GM18526 (cell line): ENCODE measurements around the gene RNF167.

Source experiments
- POLR2A ChIP-seq: IDR thresholded peaks from 3 replicates; pipeline ENCODE4 v1.6.1; 2011; ENCODE audit not compliant: insufficient read length; ENCODE audit errors: extremely low read depth

RNF167 gene

DNA sequence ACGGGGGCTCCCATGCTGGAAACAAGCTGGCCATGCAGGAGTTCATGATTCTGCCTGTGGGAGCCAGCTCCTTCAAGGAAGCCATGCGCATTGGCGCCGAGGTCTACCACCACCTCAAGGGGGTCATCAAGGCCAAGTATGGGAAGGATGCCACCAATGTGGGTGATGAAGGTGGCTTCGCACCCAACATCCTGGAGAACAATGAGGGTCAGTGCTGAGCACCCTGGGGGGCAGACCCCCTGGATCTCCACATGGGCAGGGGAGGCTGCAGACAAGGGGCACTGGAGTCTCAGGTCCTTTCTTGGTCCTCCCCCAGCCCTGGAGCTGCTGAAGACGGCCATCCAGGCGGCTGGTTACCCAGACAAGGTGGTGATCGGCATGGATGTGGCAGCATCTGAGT lies 15.0 kb downstream of the RNF167 start:
- TF ChIP-seq POLR2A: no peak

DNA sequence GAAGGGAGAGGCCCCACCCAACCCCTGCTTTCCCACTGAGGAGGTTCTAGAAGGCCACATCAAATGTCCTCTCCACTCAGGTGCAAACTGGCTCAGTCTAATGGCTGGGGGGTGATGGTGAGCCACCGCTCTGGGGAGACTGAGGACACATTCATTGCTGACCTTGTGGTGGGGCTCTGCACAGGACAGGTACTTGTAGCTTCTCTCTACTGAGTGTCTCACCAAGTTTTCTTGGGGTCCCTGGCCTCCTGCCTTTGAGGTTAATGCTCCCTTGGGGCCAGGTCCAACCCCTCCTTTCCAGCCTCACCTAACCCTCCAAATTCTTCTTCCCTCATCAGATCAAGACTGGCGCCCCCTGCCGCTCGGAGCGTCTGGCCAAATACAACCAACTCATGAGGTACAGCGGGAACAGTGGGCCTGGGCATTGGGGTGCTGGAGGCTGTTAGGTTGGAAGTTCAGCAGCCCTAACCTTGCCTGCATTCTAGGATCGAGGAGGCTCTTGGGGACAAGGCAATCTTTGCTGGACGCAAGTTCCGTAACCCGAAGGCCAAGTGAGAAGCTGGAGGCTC lies 16.5 kb downstream of the RNF167 start:
- TF ChIP-seq POLR2A: no peak

DNA sequence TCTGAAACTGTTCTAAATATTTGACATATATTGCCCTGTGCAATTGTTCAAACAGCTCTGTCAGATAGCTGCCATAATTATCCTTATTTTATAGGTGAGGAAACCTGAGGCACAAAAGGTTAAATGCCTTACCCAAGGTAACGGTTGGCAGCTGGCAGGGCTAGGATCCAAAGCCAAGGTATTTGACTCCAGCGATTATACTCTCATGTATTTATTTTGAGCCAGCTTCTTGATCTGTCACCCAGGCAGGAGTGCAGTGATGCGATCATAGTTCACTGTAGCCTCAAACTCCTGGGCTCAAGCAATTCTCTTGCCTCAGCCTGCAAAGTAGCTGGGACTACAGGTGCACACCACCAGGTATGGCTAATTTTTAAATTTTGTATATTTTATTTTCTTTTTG lies 18.0 kb downstream of the RNF167 start:
- no peak for TF ChIP-seq POLR2A

DNA sequence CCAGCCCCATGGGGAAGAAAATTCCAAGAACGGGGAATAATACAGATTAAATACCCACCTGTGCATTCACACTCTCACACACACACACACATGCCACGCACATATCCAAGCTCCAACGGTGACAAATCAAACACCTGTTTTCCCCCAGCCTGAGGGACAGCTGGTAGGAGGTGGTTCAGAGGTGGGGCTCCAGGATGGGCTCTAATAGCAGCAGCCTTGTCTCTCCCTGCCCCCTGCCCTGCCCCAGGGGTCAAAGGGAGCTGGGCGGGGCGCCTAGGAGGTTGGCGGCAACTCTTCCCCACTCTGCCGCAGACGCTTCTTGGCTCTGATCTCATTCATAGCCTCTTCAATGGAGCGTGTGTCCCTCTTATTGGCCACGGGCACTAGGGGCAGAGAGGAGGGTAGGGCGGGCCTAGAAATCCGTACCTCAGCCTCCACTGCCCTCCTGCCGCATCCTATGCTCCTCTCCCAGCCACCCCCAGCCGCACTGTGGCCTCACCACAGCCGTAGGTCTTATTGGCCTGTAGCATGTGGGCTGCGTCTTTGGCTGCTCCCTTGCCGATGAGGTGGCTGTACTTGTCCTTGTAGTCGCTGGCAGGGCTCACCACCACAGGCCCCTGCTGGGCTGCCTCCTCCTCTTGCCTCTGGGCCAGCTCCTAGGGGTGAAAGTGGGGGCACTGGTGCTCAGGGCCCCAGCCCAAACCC lies 19.3 kb downstream of the RNF167 start:
- no peak for TF ChIP-seq POLR2A

DNA sequence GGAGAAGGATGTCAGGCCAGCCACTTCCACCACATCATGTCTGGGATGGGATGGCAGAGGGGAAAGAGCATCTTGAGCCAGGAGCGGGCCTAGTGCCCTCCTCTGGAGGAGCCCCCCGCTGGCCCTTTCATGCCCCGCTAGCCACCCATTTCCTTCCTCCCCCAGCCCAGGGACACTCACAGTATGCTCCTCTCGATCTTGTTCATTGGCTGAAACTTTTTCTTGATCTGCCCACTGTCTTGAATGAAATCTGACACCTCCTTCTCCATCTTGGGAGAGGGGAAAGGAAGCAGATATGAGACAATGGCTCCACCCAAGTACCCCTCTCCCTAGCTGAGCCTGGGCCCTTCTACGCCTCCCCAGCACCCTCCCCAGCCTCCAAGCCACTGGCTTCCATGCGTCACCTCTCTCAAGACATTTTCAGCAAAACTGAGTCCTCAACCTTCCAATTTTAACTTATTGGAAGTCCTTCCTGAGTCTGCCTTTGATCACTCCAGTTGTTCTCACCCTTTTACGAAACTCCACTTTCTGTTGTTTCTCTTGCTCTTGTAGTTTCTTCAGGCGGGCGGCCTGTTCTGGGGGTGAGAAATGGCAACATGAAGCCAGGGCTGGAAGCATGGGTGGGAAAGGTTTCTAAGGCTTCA lies 20.3 kb downstream of the RNF167 start:
- no peak for TF ChIP-seq POLR2A

DNA sequence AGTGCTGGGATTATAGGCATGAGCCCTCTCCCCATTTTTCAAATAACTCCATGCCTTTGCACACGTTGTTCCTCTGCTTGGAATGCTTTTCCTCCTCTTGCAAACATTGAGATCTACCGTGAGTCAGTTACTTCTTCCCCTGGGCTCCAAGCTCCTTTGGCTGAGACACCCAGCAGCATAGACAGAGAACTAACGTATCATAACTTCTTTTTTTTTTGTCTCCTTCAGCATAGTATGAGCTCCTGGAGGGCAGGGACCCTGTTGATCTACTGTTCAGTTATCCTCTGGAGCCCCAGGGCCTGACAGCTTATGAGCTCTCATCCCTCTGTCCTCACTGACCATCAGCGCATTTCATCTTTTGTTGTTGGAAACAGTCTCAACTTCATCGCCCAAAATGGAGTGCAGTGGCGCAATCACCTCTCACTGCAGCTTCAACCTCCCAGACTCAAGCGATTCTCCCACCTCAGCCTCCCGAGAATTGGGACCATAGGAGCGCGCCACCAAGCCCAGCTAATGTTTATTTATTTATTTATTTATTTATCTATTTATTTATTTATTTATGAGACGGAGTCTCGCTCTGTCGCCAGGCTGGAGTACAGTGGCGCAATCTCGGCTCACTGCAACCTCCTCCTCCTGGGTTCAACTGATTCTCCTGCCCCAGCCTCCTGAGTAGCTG lies 25.4 kb downstream of the RNF167 start:
- TF ChIP-seq POLR2A: no peak

DNA sequence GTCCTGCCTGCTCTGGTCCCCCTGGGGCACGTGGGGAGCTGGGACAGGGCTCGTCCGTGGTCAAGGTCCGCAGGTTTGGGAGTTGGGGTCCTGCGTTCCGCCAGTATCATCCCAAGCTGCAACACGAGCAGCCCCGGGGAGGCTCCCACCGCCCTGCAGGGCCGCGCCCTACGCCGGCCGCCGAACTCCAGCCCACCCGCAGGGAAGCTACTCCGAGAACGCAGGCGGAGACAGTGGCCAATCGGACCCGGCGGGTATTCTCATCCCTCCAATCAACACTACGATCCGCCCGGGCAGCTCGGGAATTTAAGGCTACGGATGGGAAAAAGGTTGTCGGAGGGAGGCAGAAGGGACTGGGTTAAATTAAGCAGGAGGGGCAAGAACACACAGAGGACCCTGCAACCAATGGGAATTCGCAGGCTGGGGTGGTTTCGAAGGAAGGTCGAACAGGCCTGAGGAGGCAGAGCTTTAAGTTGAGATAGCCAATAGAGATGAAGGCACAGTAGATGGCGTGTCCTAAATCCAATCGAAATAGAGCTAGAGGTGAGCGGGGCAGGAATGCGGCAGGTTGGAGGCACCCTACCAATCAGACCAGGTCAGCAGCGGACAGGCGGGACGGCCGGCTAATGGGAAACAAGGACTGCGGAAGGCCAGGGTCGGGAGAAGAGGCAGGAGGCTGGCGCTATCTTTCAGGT lies 26.9 kb downstream of the RNF167 start:
- TF ChIP-seq POLR2A: peak; percentile 39

DNA sequence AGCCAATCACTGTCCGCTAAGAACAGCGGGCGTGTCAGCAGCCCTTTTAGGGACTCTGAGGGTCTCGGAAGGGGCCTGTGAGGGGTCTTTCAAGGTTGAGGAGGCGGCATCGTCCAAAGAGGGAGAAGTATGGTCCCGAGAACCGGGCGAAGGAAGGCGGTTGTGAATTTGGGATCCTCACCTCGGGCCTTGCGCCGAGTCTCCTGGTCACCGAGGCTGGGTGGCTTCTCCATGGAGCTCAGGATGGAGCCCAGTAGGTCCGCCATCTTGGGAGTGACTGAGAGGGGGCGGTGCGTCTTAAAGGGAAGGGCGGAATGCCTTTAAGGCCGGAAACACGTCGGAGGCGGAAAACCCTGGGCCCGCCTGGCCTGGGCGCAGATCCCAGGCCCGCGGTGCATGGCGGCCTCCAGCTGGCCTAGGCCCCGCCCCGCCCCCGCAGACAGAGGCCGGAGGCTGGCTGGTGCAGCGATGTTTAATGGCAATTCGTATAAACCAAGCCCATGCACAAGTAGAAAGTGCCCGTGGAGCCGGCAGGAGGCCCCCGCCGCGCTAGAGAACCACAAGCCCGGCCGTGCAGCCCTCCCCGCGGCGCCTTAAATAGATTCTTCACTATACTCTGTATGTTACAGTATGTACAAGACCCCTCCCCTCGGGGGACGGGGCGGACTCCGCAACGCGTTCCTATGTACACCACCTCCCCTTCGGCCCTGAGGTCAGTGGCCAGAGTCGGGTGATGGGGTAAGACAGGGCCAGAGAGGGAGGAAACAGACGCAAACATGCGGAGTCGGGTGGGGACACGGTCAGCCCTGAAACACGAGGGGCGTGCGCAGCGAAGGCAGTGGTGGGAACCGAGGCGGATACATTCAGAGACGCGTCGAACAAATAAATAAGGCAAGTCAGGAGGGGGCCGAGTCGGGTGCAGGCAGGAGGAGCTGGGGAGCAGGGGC lies 27.7 kb downstream of the RNF167 start, which contains the start of gene SPAG7:
TSS of gene SPAG7 (minus strand) at position 279 of the 947 bp plus-strand sequence. CDS start at position 266, 13 bp downstream.
- TF ChIP-seq POLR2A: peak; percentile 63

DNA sequence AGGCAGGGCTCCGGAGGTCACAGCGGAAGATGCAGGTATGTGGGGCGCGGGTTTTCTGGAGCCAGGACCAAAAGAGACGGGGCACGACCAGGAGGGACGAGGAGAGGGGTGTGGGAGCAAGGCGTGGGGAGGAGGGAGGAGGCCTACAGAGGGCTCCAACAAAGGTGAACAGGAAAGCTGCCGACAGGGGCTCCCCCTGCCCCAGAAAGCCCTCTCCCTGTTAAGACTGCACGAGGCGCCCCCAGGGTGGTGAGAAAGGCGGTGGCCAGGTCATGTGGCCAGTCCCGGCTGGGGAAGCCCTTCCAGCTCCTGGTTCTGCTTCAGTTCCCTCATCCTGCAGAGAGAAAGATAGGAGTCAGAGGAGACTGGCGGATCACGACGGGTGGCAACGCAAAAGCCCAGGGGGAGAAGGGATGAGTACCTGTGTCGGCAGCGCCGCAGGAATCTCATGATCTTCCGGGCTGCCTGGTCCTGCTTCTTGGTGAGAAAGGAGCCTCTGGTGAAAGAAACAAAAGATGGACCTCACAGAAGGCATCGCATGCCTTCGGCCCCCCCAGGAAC lies 28.5 kb downstream of the RNF167 start:
- TF ChIP-seq POLR2A: peak; percentile 5

DNA sequence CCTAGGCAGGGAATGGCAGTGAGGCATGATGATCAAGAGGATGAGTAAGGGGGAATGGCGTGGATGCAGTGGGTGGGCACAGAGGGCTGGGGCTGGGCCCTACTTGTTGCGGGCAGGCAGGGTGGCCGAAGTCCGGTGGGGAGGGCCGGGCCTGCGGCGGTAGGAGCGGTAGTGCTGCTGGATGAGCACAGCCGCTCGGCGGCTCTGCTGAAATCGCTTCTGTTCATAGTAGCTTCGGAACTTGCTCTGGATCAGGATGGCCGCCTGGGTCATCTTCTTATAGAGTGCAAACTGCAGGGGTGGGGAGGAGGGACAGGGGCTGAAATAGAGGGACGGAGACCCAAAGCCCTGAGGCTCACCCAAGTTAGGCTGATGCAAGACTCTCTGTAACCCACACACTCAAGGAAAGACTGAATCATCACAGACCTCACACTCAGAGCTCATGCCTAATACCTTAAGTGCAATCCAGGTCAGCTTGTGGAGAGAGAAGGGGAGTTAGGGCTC lies 29.0 kb downstream of the RNF167 start:
- no peak for TF ChIP-seq POLR2A

DNA sequence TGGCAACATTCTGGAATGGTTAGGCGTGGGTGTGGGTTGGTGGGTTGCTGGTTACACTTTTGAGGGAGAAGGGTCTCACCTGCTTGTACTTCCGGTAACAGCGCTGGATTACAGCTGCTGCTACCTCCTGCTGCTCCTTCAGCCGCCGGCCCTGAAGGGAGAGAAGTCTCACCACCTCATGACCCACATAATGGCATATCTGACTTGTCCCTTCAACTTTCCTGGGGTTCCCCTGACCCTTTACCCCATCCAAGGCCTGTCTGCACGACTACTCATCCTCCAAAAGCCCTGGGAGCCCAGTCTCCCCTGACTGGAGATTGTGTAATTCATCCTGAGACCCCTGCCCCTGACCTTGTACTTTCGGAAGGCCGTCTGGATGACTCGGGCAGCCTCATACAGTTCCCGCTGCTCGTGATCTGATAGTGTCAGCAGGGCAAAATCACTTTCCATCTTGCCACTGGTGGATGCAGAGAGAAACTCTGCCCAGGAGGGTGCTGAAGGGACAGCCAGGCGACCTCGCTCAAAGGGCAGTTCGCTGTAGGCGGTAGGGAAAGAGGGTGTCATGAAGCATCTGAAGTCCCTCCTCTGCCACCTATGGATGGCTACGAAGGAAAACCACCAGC lies 29.6 kb downstream of the RNF167 start:
- no peak for TF ChIP-seq POLR2A

DNA sequence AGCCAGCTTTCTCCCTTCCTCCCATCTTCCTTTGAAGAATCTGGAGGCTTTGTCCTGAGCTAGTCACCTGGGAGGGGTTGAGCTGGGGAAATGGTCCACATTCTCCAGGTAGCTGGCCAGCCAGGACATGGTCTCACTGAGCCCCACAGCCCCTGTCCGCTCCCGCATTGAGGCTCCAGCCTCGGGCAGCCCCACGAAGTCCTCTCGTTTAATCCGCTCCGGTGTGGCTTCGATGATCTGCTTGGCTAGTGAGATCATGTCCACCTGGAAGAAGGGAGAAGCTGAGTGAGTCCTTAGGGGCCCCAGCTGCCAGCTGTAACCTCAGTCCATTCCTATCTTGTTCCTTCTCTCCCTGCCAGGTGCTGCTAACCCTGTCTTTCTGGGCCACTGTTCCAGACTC lies 30.2 kb downstream of the RNF167 start:
- TF ChIP-seq POLR2A: no peak

DNA sequence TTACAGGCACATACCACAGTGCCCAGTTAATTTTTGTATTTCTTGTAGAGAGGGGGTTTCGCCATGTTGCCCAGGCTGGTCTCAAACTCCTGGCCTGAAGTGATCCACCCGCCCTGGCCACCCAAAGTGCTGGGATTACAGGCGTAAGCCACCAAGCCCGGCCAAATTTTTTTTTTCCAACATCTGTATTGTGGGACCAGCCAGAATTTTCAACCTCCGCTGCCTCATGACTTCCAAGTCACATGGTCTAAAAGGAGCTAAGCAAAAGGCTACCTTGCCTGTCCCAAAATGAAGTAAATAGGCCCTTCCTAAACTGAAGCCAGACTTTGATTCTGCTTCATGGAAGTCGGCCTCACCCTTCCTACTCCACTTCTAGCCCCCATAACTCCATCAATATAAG lies 31.8 kb downstream of the RNF167 start:
- no peak for TF ChIP-seq POLR2A
